Keratinocyte (primary cell): Measurements from ENCODE around the gene EVX2. TPM values are rescaled to one million over a fixed set of nuclear protein-coding genes. Genes with fewer than 3 reads are reported as not detected.
A peak's percentile ranks its signal among the peaks of the same experiment; 100 is the strongest.

Experiments
- DNase-seq: peaks from one replicate; pipeline ENCODE4 v3.0.0-alpha.2; 2011; ENCODE audit warnings: low read depth, missing footprints, low spot score
- FAIRE-seq: peaks from 2 replicates; lab custom pipeline; 2011; peaks lifted over from hg19 to GRCh38; lab: Jason Lieb, UNC
- H2AFZ ChIP-seq: 2 replicates; pipeline ENCODE4 v1.6.0; 2012; ENCODE audit warnings: low read length, control low read depth, inconsistent platforms; ENCODE audit not compliant: control insufficient read depth
- H3K27ac ChIP-seq: 2 replicates; pipeline ENCODE4 v1.5.1; 2011; ENCODE audit warnings: low read length; ENCODE audit not compliant: control insufficient read depth, insufficient read depth
- H3K27me3 ChIP-seq: 3 replicates; pipeline ENCODE4 v1.6.0; 2011; ENCODE audit warnings: low read length; ENCODE audit not compliant: control insufficient read depth, insufficient read depth; ENCODE audit errors: extremely low read depth
- H3K36me3 ChIP-seq, 2 experiments: 2 replicates in 1 of 2; 3 replicates in 1 of 2; pipeline ENCODE4 v1.5.1; 2011; ENCODE audit warnings: low read length in 2 of 2, mild to moderate bottlenecking in 1 of 2; ENCODE audit not compliant: control insufficient read depth in 2 of 2, insufficient read depth in 2 of 2; ENCODE audit errors: extremely low read depth in 1 of 2
- H3K4me1 ChIP-seq: 3 replicates; pipeline ENCODE4 v1.5.1; 2011; ENCODE audit warnings: low read length; ENCODE audit not compliant: control insufficient read depth, insufficient read depth; ENCODE audit errors: extremely low read depth
- H3K4me2 ChIP-seq: 3 replicates; pipeline ENCODE4 v1.6.0; 2011; ENCODE audit warnings: low read depth, low read length; ENCODE audit not compliant: control insufficient read depth, insufficient read depth; ENCODE audit errors: extremely low read depth
- H3K4me3 ChIP-seq, 3 experiments: fragments of 200-600 bp in 1 of 3; sonication (generic) in 1 of 3; 2 replicates in 2 of 3; 3 replicates in 1 of 3; pipeline ENCODE4 v1.5.1; 2011 to 2016; ENCODE audit warnings: low read length in 3 of 3, mild to moderate bottlenecking in 3 of 3, control low read depth in 2 of 3, inconsistent platforms in 1 of 3, low read depth in 1 of 3, mixed read lengths in 1 of 3, mixed run types in 1 of 3, moderate library complexity in 1 of 3; ENCODE audit not compliant: control insufficient read depth in 2 of 3, insufficient read depth in 2 of 3; ENCODE audit errors: extremely low read depth in 1 of 3
- H3K79me2 ChIP-seq: 2 replicates; pipeline ENCODE4 v1.6.0; 2012; ENCODE audit warnings: low read length; ENCODE audit not compliant: control insufficient read depth, insufficient read depth
- H3K9ac ChIP-seq: 3 replicates; pipeline ENCODE4 v1.6.0; 2011; ENCODE audit warnings: low read length; ENCODE audit not compliant: control insufficient read depth, insufficient read depth; ENCODE audit errors: extremely low read depth
- H3K9me1 ChIP-seq: 3 replicates; pipeline ENCODE4 v1.6.0; 2011; ENCODE audit warnings: low read length; ENCODE audit not compliant: control insufficient read depth, insufficient read depth; ENCODE audit errors: extremely low read depth
- H3K9me3 ChIP-seq: 2 replicates; pipeline ENCODE4 v1.5.1; 2012; ENCODE audit warnings: low read depth, low read length; ENCODE audit not compliant: control insufficient read depth
- H4K20me1 ChIP-seq: 3 replicates; pipeline ENCODE4 v1.6.0; 2011; ENCODE audit warnings: low read length; ENCODE audit not compliant: control insufficient read depth, insufficient read depth; ENCODE audit errors: extremely low read depth
- EZH2 ChIP-seq: IDR thresholded peaks from one replicate; pipeline ENCODE4 v1.6.1; 2012; ENCODE audit warnings: inconsistent platforms, mild to moderate bottlenecking, low read length, moderate library complexity
- dilution Hi-C: fragments of 300-500 bp; cut with MboI; formaldehyde crosslinking; loops from one replicate; pipeline ENCODE4 v1.7.0; 2020; ENCODE audit warnings: low sequenced_read_pairs; ENCODE audit not compliant: extremely low pct_ligation_motif_present
- polyA plus RNA-seq, 5 experiments: library from polyadenylated mRNA; depleted of rRNA in 3 of 5; stranded (reverse) in 3 of 5; stranded (forward) in 1 of 5; unstranded in 1 of 5; fragments of >200 nt; gene quantifications; 1 replicate in 1 of 5; 2 replicates in 3 of 5; 3 replicates in 1 of 5; pipeline versions ENCODE4 v1.2.1 to v1.2.3, GENCODE V29; 2011 to 2012; ENCODE audit warnings: missing spikeins in 2 of 5, low read depth in 1 of 5, low replicate concordance in 1 of 5
- TF ChIP-seq, protein P1 (sequence below), 3 experiments: IDR thresholded peaks in 1 of 3; conservative IDR thresholded peaks in 1 of 3; optimal IDR thresholded peaks in 1 of 3; 2 replicates in 2 of 3; 3 replicates in 1 of 3; pipeline versions ENCODE3 to v1.5.1; 2011; ENCODE audit warnings: low read length in 3 of 3, mild to moderate bottlenecking in 3 of 3, moderate library complexity in 2 of 3, control low read depth in 1 of 3, inconsistent platforms in 1 of 3; ENCODE audit not compliant: insufficient read depth in 2 of 3; ENCODE audit errors: extremely low read depth in 1 of 3

The EVX2 gene
- polyA plus RNA-seq, 1 donor (not counting 4 experiments of a cell fraction or from before 2014, with no cell fraction given), result not detected

DNA sequence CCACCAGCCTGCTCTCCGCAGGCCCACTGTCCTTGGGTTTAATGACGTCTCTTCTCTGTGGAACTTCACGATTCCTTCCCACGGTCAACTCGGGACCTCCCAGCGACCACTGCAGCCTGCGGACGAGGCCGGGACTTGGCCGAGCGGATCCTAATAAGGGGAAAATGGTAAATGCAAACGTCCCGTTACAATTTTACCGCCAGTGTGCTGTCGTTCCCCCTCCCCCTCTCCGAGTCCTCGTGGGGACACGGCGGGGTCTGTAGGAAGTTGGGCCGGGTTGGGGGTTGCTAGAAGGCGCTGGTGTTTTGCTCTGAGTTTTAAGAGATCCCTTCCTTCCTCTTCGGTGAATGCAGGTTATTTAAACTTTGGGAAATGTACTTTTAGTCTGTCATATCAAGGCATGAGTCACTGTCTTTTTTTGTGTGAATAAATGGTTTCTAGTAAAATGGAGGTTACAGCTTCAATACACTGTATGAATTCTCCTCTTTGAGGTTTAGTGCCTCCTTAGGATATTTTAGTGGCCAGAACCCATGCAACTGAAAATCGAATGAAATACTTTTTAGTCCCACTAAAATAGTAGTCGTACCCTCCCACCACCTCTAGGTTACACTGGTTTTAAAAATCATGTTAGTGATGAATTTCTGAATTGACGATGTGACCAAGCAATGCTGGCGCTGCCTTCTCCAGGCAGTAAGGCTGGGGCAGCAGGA lies 25.6 kb upstream of the EVX2 start:
- dilution Hi-C loops, result no loop called here
- H3K79me2 ChIP-seq, result no peaks in the 10 kb centered on the region
- H3K27me3 ChIP-seq, result peaks cover 95% of the 10 kb centered on the region
- H3K4me1 ChIP-seq, result peaks cover 2% of the 10 kb centered on the region
- H3K27ac ChIP-seq, result no peak overlapping the region
- H4K20me1 ChIP-seq, result peaks cover 2% of the 10 kb centered on the region
- peak; percentile 6 for TF ChIP-seq EZH2
- TF ChIP-seq, protein P1, sequence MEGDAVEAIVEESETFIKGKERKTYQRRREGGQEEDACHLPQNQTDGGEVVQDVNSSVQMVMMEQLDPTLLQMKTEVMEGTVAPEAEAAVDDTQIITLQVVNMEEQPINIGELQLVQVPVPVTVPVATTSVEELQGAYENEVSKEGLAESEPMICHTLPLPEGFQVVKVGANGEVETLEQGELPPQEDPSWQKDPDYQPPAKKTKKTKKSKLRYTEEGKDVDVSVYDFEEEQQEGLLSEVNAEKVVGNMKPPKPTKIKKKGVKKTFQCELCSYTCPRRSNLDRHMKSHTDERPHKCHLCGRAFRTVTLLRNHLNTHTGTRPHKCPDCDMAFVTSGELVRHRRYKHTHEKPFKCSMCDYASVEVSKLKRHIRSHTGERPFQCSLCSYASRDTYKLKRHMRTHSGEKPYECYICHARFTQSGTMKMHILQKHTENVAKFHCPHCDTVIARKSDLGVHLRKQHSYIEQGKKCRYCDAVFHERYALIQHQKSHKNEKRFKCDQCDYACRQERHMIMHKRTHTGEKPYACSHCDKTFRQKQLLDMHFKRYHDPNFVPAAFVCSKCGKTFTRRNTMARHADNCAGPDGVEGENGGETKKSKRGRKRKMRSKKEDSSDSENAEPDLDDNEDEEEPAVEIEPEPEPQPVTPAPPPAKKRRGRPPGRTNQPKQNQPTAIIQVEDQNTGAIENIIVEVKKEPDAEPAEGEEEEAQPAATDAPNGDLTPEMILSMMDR (optimal IDR thresholded peaks at IDR 0.05 in 1 of 3, IDR thresholded peaks at IDR 0.05 in 1 of 3, conservative IDR thresholded peaks at IDR 0.05 in 1 of 3; ENCODE audit: extremely low read depth in 1 of 3, insufficient read depth in 2 of 3, low read length in 3 of 3), result no peak
- H2AFZ ChIP-seq, result no peak overlapping the region
- H3K4me2 ChIP-seq, result no peak overlapping the region
- FAIRE-seq (no peak), DNase-seq (no peak)
- H3K9me1 ChIP-seq, result no peaks in the 10 kb centered on the region
- H3K36me3 ChIP-seq, result no peaks in the 10 kb centered on the region
- no peak overlapping the region for H3K4me3 ChIP-seq
- no peak overlapping the region for H3K9ac ChIP-seq
- H3K9me3 ChIP-seq, result no peaks in the 10 kb centered on the region

DNA sequence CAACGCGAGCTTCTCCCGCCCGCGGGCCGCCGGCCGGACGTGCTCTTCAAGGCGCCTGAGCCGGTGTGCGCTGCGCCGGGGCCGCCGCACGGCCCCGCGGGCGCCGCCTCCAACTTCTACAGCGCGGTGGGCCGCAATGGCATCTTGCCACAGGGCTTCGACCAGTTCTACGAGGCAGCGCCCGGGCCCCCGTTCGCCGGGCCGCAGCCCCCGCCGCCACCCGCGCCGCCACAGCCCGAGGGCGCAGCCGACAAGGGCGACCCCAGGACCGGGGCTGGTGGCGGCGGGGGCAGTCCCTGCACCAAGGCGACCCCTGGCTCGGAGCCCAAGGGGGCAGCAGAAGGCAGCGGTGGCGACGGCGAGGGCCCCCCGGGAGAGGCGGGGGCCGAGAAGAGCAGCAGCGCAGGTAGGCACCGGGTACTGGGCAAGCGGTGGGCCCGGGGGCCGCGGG lies 24.0 kb upstream of the EVX2 start:
- no peaks in the 10 kb centered on the region for H3K36me3 ChIP-seq
- H3K4me3 ChIP-seq, result no peak overlapping the region
- H3K9ac ChIP-seq, result no peak overlapping the region
- FAIRE-seq (no peak), DNase-seq (no peak)
- TF ChIP-seq EZH2, result no peak
- TF ChIP-seq, protein P1 (optimal IDR thresholded peaks at IDR 0.05 in 1 of 3, IDR thresholded peaks at IDR 0.05 in 1 of 3, conservative IDR thresholded peaks at IDR 0.05 in 1 of 3; ENCODE audit: extremely low read depth in 1 of 3, insufficient read depth in 2 of 3, low read length in 3 of 3), result no peak
- H2AFZ ChIP-seq, result no peak overlapping the region
- H4K20me1 ChIP-seq, result peaks cover 2% of the 10 kb centered on the region
- no peaks in the 10 kb centered on the region for H3K9me3 ChIP-seq
- H3K79me2 ChIP-seq, result no peaks in the 10 kb centered on the region
- H3K9me1 ChIP-seq, result no peaks in the 10 kb centered on the region
- no peak overlapping the region for H3K27ac ChIP-seq
- peaks cover 95% of the 10 kb centered on the region for H3K27me3 ChIP-seq
- dilution Hi-C loops, result no loop called here
- peaks cover 5% of the 10 kb centered on the region for H3K4me1 ChIP-seq
- no peak overlapping the region for H3K4me2 ChIP-seq
